Caco-2 (cell line): ENCODE data around the gene NEUROD1. TPM values are rescaled to one million over a fixed set of nuclear protein-coding genes. Genes with fewer than 3 reads are reported as not detected.

Source experiments
- BruUV-seq: library from RNA; stranded (reverse); fragments of 400-500 nt; replicated peaks from 2 replicates; lab custom pipeline; 2021; lab: Mats Ljungman, UMichigan
- CTCF ChIA-PET: fragments of 300-600 bp; sonication (Branson Sonifier 250); formaldehyde crosslinking; loops from one replicate; lab custom pipeline; 2022; ENCODE audit warnings: antibody characterized with exemption; lab: Charles Lee
- POLR2A ChIA-PET: fragments of 300-600 bp; sonication (Branson Sonifier 250); formaldehyde crosslinking; loops from one replicate; lab custom pipeline; 2022; ENCODE audit warnings: antibody characterized with exemption; lab: Charles Lee
- DNase-seq, 2 experiments: peaks; one replicate each; pipeline versions ENCODE4 v3.0.0 to v3.0.0-alpha.2; 2020 to 2022
- H3K27me3 ChIP-seq: replicated peaks from 2 replicates; pipeline ENCODE4 v1.6.0; 2011; ENCODE audit warnings: low read length; ENCODE audit not compliant: control insufficient read depth, insufficient read depth
- H3K36me3 ChIP-seq: 2 replicates; pipeline ENCODE4 v1.5.1; 2011; ENCODE audit warnings: low read length; ENCODE audit not compliant: control insufficient read depth, insufficient read depth
- H3K4me1 ChIP-seq: fragments of 250-450 bp; sonication (Bioruptor Pico); 2 replicates; pipeline ENCODE4 v1.5.1; 2020; ENCODE audit warnings: mild to moderate bottlenecking
- H3K4me3 ChIP-seq: 2 replicates; pipeline ENCODE4 v1.5.1; 2011; ENCODE audit warnings: low read depth, mild to moderate bottlenecking, control low read depth, low read length
- H3K9me3 ChIP-seq: fragments of 250-450 bp; sonication (Bioruptor Pico); 2 replicates; pipeline ENCODE4 v1.5.1; 2020; ENCODE audit warnings: mild to moderate bottlenecking, moderate library complexity
- H3K27ac Mint-ChIP-seq: one replicate; pipeline ENCODE4 v1.8.0; 2022; ENCODE audit warnings: mixed read lengths; ENCODE audit not compliant: unreplicated experiment
- H3K27me3 Mint-ChIP-seq: one replicate; pipeline ENCODE4 v1.8.0; 2022; ENCODE audit warnings: mixed read lengths; ENCODE audit not compliant: insufficient read depth, unreplicated experiment
- H3K36me3 Mint-ChIP-seq: one replicate; pipeline ENCODE4 v1.8.0; 2022; ENCODE audit warnings: mild to moderate bottlenecking, mixed read lengths; ENCODE audit not compliant: insufficient read depth, unreplicated experiment
- H3K4me1 Mint-ChIP-seq: one replicate; pipeline ENCODE4 v1.8.0; 2022; ENCODE audit warnings: low read depth, mixed read lengths; ENCODE audit not compliant: unreplicated experiment
- H3K4me3 Mint-ChIP-seq: one replicate; pipeline ENCODE4 v1.8.0; 2022; ENCODE audit warnings: mild to moderate bottlenecking, moderate library complexity, mixed read lengths; ENCODE audit not compliant: unreplicated experiment
- H3K9me3 Mint-ChIP-seq: one replicate; pipeline ENCODE4 v1.8.0; 2022; ENCODE audit warnings: mixed read lengths; ENCODE audit not compliant: unreplicated experiment
- intact Hi-C: fragments of 100-400 bp; cut with micrococcal nuclease; formaldehyde crosslinking; loops from one replicate; pipeline ENCODE4 v1.10.0; 2022; ENCODE audit not compliant: unreplicated experiment
- total RNA-seq: library from RNA; stranded (reverse); gene quantifications from 2 replicates; pipeline ENCODE4 v1.2.3, GENCODE V29; 2022
- TF ChIP-seq, protein P1 (sequence below), 2 experiments: fragments of 200-600 bp in 1 of 2; IDR thresholded peaks; 1 replicate in 1 of 2; 2 replicates in 1 of 2; pipeline versions ENCODE4 v1.5.1 to v1.8.0; 2011 to 2022; ENCODE audit warnings: antibody characterized with exemption in 1 of 2, control low read depth in 1 of 2, inconsistent platforms in 1 of 2, low read depth in 1 of 2, low read length in 1 of 2, mild to moderate bottlenecking in 1 of 2, moderate library complexity in 1 of 2; ENCODE audit not compliant: insufficient read depth in 1 of 2, severe bottlenecking in 1 of 2, unreplicated experiment in 1 of 2

The NEUROD1 gene
- total RNA-seq, 1 experiment from 2014 or later = not detected

- intact Hi-C loops = no loop called here
- CTCF ChIA-PET = no interaction called here
- H3K9me3 ChIP-seq = no peaks in the 10 kb centered on the region
- no TSS peak for BruUV-seq
- no peak overlapping the region for H3K4me3 ChIP-seq
- peaks cover 14% of the 10 kb centered on the region for H3K27me3 Mint-ChIP-seq
- peak; percentile 20 to 63 for DNase-seq
- H3K27ac Mint-ChIP-seq = no peak overlapping the region
- no peaks in the 10 kb centered on the region for H3K4me1 ChIP-seq
- H3K36me3 Mint-ChIP-seq = no peaks in the 10 kb centered on the region
- TF ChIP-seq, protein P1, sequence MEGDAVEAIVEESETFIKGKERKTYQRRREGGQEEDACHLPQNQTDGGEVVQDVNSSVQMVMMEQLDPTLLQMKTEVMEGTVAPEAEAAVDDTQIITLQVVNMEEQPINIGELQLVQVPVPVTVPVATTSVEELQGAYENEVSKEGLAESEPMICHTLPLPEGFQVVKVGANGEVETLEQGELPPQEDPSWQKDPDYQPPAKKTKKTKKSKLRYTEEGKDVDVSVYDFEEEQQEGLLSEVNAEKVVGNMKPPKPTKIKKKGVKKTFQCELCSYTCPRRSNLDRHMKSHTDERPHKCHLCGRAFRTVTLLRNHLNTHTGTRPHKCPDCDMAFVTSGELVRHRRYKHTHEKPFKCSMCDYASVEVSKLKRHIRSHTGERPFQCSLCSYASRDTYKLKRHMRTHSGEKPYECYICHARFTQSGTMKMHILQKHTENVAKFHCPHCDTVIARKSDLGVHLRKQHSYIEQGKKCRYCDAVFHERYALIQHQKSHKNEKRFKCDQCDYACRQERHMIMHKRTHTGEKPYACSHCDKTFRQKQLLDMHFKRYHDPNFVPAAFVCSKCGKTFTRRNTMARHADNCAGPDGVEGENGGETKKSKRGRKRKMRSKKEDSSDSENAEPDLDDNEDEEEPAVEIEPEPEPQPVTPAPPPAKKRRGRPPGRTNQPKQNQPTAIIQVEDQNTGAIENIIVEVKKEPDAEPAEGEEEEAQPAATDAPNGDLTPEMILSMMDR (IDR thresholded peaks at IDR 0.05; ENCODE audit: insufficient read depth in 1 of 2, low read depth in 1 of 2, low read length in 1 of 2, severe bottlenecking in 1 of 2, unreplicated experiment in 1 of 2) = no peak
- no peaks in the 10 kb centered on the region; the same call in 1 of the 2 replicates for H3K27me3 ChIP-seq
- no peaks in the 10 kb centered on the region for H3K36me3 ChIP-seq
- H3K4me1 Mint-ChIP-seq = no peaks in the 10 kb centered on the region
- H3K4me3 Mint-ChIP-seq = no peak overlapping the region
- POLR2A ChIA-PET = no interaction called here
- no peaks in the 10 kb centered on the region for H3K9me3 Mint-ChIP-seq
Measured at GRCh38 chr2:181685150-181685688, 4.9 kb upstream of the NEUROD1 start.

- TF ChIP-seq, protein P1 (IDR thresholded peaks at IDR 0.05; ENCODE audit: insufficient read depth in 1 of 2, low read depth in 1 of 2, low read length in 1 of 2, severe bottlenecking in 1 of 2, unreplicated experiment in 1 of 2) = no peak
- no peaks in the 10 kb centered on the region; the same call in 1 of the 2 replicates for H3K27me3 ChIP-seq
Measured at GRCh38 chr2:181684454-181685149, 4.3 kb upstream of the NEUROD1 start.

DNA sequence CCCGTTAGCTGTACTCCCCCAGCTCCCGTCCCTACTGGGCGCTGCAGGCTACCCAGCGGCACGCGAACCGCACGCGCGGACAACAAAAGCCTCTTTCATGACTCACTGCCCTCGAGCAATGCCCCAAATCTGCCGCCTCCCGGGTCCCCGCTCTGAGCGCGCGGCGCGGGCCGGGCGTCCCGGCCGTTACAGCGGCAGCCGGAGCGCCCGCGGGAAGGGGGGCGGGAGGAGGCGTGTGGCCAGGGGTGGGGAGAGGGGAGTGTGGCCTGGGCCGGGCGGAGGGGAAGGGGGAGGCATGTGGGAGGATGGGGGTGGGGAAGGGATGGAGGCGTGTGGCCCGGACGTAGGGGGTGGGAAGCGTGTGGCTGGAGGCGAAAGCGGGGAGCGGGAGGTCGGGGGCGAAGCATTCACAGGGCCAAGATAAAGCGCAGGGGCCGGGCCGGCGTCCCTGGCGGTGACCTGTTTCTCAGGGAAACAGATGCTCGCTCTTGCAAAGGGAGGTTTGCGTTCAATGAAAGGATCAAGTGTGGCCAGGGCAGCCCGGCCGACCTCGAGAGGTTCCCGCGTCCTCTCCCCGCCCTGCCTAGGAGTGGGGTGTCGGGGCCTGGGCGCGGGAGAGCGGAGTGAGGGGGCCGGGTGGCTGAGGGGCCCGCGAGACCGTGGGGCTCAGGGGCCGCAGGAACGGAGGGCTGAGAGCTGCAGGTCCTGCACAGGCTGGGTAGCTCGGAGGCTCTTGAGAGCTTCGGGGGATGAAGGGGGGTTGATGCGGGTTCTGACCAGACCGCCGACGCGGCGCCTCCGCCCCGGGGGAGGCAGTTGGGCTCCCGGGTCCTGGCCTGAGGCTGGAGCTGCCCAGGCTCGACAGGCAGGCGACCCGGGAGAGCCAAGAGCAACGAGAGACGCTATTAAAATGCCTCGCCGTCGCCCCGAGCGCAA lies 3.5 kb upstream of the NEUROD1 start:
- intact Hi-C loops = no loop called here
- H3K9me3 ChIP-seq = no peaks in the 10 kb centered on the region
- H3K4me3 ChIP-seq = no peak overlapping the region
- peaks cover 10% of the 10 kb centered on the region for H3K27me3 Mint-ChIP-seq
- TF ChIP-seq, protein P1 (IDR thresholded peaks at IDR 0.05; ENCODE audit: insufficient read depth in 1 of 2, low read depth in 1 of 2, low read length in 1 of 2, severe bottlenecking in 1 of 2, unreplicated experiment in 1 of 2) = no peak
- POLR2A ChIA-PET = no interaction called here
- no peak overlapping the region for H3K4me3 Mint-ChIP-seq
- DNase-seq = no peak
- BruUV-seq = no TSS peak
- H3K4me1 ChIP-seq = no peaks in the 10 kb centered on the region
- H3K4me1 Mint-ChIP-seq = no peaks in the 10 kb centered on the region
- CTCF ChIA-PET = no interaction called here
- no peaks in the 10 kb centered on the region; the same call in 1 of the 2 replicates for H3K27me3 ChIP-seq
- H3K27ac Mint-ChIP-seq = no peak overlapping the region
- H3K9me3 Mint-ChIP-seq = peaks cover 2% of the 10 kb centered on the region
- no peaks in the 10 kb centered on the region for H3K36me3 ChIP-seq
- no peaks in the 10 kb centered on the region for H3K36me3 Mint-ChIP-seq

More at GRCh38 chr2:181684454-181685149, 4.3 kb upstream of the NEUROD1 start:
- DNase-seq = no peak
- Histone ChIP-seq H3K4me1 (no peaks in the 10 kb centered on the region), H3K36me3 (no peaks in the 10 kb centered on the region), H3K4me3 (no peak overlapping the region), H3K9me3 (no peaks in the 10 kb centered on the region)
- no peaks in the 10 kb centered on the region for H3K36me3 Mint-ChIP-seq
- H3K4me1 Mint-ChIP-seq = no peaks in the 10 kb centered on the region
- intact Hi-C loops = no loop called here
- ChIA-PET CTCF (no interaction called here), POLR2A (no interaction called here)
- no peak overlapping the region for H3K4me3 Mint-ChIP-seq
- H3K9me3 Mint-ChIP-seq = no peaks in the 10 kb centered on the region
- no TSS peak for BruUV-seq
- H3K27ac Mint-ChIP-seq = no peak overlapping the region
- peaks cover 10% of the 10 kb centered on the region for H3K27me3 Mint-ChIP-seq
